GM19395 (cell line): ENCODE measurements around the gene LPP.

Experiments used
- ATAC-seq: cut with Tn5 transposase; IDR thresholded peaks from one replicate; pipeline ENCODE4 v1.9.1; 2021; ENCODE audit warnings: mild to moderate bottlenecking, moderate library complexity; ENCODE audit not compliant: unreplicated experiment

LPP gene

DNA sequence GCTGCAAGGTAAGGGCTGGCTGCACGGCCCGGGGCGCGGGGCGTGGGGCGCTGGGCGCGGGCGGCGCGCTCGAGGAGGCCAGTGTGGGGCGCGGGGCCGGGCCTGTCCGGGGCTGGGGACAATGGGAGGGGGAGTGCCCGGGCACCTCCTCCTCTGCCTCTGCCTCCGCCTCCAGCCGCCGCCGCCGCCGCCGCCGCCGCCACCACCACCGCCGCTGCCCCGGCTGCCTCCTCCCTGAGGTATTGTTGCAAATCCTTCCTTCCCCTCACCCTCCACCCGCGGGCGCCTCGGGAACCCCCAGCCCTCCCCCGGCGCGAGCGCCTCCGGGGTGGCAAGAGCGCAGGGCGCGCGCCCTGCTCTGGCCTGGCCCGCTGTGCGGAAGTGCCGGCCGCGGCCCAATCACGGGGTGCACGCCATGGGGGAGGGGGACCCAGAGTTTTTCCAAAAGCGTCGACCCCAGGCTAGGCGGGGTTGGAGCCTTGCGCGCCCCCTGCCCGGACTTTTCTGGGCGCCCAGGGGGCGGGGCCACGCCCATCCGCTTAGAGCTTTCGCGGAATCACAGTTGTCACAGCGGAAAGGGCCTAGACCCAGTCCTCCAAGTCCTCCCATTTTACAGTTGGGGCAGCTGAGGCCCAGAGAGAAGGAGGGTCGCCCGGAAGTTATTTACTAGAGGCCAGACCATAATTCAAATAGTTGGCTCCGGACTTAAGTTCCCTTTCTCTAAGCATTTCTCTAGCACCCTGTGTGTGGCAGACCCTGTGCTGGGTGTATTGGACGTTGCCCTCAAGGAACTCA is at the start of gene LPP:
TSS of gene LPP (plus strand) at position 144 of the 795 bp plus-strand sequence. CDS start 251,964 bp downstream, outside the sequence.
- peak; percentile 79 for ATAC-seq

- no peak for ATAC-seq
Measured at GRCh38 chr3:188106006-188106405, 48.0 kb upstream of the LPP start.

DNA sequence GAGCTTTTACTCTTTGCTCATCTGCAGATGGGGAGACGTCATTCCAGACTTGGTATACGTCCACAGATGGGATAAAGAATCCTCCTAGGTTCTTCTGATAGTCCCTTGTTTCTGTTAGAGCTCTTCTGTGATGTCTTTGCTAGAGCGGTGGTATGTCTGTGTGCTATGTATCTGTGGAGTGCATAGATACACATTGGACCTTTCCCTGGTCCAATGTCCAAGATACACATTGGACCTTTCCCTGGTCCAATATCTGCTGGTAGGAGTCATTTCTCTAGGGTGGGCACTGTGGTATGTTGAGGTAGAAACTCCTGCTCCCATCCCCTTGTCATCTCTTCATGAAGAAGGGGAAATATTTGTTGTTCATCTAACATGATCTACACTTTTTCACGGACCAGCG is 47.5 kb upstream of the LPP start:
- ATAC-seq = no peak

DNA sequence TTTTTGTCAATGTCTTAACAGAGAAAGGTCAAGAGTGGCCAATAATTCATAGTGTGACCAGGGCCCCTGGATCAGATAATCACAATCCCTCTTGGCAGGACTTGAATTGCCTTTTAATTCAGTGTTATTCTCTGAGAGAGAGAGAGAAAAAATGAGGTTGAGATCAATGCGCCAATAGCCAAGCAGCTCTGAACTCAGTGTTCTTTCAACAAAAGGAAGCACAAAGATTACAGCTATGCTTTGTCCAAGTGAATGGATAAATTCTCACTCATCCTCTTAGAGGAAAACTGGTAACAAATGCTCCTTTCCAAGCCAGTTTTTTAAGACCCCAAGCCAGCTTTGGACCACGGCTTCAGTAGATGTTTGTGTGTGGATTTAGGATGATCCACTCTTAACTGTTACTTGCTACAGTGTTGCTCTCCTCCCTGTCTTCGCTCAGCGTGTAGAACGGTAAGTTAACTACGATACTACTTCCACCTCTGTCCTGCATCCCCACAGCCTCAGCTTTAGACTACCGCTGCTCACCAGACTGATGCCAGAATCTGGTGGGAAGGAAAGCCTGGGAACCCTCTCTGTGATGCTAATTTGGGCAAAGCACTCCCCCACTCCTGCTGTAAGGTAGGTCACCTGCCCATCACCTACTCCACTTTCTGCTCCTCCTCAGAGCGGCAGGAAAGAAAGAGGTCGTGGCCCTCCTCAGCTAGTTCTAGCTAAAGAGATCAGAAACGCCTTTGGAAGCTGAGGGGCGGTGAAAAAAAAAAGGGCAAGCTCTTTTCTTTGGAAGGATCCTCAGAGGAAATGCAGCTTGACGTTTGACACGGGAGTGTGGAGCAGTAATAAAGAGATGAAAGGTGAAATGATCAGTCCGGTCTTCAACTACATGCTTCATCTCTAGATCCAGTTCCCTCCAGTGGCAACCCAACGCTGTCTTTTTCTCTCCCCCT is 46.8 kb upstream of the LPP start:
- no peak for ATAC-seq

- no peak for ATAC-seq
Measured at GRCh38 chr3:188108703-188109412, 45.1 kb upstream of the LPP start.

DNA sequence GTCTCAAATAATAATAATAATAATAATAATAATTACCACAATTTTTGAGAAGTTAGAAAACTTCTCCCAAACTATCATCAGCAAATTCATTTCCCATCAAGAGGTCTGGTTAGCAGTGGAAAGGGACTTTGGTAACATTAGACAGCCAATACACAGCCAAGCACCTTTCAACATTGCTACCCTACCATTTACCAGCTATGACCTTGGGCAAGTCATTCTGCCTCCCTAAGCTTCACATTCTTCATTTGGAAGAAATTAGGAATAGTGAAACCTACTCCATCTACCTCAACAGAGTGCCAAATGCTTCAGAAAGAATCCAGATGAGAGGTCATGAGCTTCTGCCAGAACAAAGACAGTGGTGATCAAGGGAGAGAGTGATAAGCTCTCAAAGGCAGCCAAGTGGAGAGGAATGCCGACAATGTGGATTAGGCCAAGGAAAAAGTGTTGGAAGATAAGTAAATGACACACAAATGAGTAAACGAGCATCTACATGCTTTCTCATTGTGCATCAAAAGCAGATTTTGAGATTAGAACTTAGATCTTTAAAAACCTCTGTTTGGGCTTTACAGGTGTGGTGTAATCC is 42.9 kb upstream of the LPP start:
- ATAC-seq = no peak

DNA sequence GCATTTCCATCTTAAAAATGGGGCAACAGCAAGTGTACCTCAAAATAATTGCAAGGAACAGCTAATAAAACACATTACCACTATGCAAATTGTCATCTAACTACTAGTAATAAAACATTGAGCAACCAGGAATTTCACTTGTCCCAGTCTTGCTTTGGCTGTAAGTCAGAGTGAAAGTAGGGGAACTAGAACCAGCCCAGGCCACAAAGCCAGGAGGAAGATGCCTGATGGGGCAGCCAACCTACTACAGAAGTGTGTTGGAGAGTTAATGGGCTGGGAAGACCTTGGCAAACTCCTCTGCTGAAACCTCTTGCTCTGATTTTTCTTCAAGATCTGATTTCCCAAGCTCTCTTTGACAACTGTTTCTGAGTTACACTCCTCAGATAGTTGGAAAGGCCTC is 40.2 kb upstream of the LPP start:
- no peak for ATAC-seq

GRCh38 chr3:188119846-188120245 is 34.1 kb upstream of the LPP start:
- ATAC-seq = no peak

DNA sequence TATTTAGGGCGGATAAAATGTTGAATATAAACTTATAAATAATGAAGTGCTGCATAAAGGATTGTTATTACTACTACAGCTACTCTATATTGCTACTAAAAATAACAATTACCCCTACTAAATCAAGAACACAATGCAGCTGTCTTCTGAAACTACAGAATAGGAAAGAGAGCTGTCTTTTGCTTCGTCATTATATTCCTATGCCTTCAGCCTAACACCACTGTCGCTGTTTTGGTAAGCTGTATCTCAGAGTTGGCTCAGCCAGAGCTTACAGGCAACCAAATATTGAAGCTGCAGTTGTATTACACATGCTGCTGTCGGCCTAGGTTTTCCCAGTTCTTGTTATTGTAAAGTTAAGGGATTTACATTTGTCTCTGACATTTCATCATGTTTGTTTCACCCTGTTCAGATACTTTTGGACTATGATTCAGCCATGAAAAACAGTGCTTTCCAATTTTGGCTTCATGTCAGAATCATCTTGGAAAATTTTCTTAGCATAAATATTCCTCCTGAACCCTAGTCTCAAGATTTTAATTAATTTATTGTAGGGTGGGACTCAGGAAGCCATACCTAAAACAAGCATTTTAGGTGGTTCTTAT is 31.3 kb upstream of the LPP start:
- ATAC-seq = no peak

- peak; percentile 61 for ATAC-seq
Measured at GRCh38 chr3:188123170-188123905, 30.6 kb upstream of the LPP start.

DNA sequence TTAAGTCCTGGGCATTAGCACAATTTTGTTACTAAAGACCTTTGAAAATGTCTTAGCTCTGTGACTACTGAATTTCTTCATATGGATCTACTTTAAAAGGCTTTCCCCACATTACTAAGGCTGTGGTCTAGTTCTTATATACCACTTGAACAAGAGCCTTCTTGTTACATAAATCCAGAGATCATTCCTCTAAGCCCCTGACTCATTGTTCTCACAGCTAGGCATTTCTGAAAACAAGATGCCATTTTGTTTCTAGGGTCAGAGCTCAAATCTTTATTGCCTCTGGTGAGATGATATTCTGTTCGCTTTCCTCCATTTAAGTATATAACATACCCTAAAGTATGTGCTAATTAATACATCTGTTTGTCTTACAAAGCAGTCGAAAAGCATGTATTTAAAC is 29.8 kb upstream of the LPP start:
- ATAC-seq = no peak

- ATAC-seq = no peak
Measured at GRCh38 chr3:188125076-188125475, 28.9 kb upstream of the LPP start.

DNA sequence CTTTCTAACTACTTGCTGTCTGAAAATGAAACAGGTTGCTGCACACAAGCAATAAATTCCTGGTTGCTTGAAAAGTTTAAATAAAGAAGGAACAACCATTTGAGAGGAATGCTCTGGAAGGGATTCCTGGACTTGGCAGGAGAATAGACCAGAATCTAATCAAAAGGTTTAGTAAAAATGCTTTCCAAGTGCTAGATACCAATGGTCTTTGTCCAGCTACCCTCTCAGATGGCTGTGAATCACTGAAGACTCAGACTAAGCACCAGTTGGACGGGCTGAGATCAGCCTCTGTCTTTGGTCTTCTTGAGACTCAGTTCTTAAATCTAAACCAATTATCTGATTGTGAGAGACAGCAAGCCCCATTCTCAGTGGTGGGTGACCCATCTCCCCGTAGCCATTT is 27.7 kb upstream of the LPP start:
- ATAC-seq = no peak

- no peak for ATAC-seq
Measured at GRCh38 chr3:188126934-188127333, 27.0 kb upstream of the LPP start.

GRCh38 chr3:188128905-188129304 is 25.1 kb upstream of the LPP start:
- ATAC-seq = no peak

GRCh38 chr3:188131023-188131422 is 22.9 kb upstream of the LPP start:
- peak; percentile 68 for ATAC-seq

GRCh38 chr3:188133219-188133618 is 20.7 kb upstream of the LPP start:
- ATAC-seq = peak; percentile 54

DNA sequence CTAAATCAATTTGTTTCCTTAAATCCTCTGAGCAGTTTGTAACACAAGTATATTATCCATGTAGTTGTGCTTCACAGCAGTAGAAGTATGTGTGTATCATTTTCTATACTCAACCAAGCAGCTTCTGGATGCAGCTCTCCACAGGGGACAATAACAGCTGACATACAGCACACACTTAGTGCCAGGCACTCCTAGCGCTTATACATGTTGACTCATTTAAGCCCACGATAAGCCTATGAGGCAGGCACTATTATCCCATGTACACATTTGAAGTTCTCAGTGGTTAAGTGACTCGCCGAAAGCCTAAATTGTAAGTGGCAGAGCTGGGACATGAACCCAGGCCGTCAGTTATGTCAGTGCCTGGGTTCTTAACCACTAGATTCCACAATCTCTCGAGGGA is 20.3 kb upstream of the LPP start:
- no peak for ATAC-seq

DNA sequence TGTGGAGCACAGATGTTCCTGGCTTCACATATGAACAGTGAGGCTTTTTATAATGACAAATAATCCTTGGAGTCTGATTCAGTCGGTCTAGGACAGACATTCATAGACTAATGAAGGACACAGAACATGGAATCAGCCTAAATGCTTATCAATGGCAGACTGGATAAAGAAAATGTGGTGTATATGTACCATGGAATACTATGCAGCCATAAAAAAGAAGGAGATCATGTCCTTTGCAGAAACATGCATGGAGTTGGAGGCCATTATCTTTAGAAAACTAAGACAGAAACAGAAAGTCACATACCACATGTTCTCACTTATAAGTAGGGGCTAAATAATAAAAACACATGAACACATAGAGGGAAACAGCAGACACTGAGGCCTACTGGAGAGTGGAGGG is 19.9 kb upstream of the LPP start:
- ATAC-seq = no peak

DNA sequence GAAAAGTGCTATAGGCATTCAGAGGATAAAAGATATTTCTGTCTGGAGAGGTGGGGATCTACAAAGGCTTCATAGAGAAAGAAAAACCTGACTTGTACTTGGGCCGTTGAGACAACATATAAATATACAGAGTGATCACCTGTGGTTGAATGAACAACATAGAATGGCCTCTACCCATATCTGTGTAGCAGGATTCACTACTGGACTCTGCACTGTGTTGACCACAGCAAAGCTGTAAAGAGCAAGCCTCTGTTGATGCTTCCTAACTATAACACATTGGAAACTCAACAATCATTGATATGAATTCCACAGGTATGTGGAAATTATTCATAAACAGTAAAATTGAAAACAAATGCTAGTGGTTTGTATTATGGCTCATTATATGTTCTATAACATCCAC is 19.1 kb upstream of the LPP start:
- no peak for ATAC-seq
